Renal pelvis (tissue), 4 donors: ENCODE measurements around the gene ZBTB8OS. TPM values are rescaled to one million over a fixed set of nuclear protein-coding genes. Genes with fewer than 3 reads are reported as not detected.
"Not testable (repeated sequence)": the region's sequence is repeated elsewhere in the genome, so short reads cannot be mapped to it uniquely, and the experiment has no call there.

Experiments
- DNase-seq: peaks from one replicate; pipeline ENCODE4 v3.0.0-alpha.2; 2013
- polyA plus RNA-seq, 3 donors: library from polyadenylated mRNA; unstranded; fragments of 120-200 nt; gene quantifications; one replicate each; pipeline ENCODE4 v1.2.1, GENCODE V29; 2013; ENCODE audit not compliant: insufficient read length in 3 of 3

Gene ZBTB8OS
- polyA plus RNA-seq, 3 donors = 36.1 to 42.6 (median 36.7) TPM

DNA sequence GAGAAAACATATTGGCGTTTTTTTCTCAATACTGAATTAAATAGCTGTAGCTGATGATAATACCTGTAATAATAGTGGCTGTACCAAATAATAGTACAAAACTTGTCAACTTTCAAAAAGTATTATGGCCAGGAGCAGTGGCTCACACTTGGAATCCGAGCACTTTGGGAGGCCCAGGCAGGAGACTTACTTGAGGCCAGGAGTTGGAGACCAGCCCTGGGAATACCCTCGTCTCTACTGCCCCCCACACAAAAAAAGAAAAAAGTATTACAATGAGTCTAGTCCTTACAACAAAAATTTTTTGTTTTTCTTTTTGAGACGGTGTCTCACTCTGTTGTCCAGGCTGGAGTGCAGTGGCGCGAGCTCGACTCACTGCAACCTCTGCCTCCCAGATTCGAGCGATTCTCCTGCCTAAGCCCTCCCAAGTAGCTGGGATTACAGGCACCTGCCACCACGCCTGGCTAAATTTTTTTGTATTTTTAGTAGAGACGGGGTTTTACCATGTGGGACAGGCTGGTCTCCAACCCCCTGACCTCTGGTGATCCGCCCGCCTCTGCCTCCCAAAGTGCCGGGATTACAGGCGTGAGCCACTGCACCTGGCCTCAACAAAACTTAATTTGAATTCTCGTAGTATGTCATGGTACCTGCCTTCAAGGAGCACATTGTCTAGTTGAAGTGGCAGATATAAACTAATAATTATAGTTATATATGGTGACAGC lies 2.1 kb upstream of the ZBTB8OS start:
- no peak for DNase-seq

DNA sequence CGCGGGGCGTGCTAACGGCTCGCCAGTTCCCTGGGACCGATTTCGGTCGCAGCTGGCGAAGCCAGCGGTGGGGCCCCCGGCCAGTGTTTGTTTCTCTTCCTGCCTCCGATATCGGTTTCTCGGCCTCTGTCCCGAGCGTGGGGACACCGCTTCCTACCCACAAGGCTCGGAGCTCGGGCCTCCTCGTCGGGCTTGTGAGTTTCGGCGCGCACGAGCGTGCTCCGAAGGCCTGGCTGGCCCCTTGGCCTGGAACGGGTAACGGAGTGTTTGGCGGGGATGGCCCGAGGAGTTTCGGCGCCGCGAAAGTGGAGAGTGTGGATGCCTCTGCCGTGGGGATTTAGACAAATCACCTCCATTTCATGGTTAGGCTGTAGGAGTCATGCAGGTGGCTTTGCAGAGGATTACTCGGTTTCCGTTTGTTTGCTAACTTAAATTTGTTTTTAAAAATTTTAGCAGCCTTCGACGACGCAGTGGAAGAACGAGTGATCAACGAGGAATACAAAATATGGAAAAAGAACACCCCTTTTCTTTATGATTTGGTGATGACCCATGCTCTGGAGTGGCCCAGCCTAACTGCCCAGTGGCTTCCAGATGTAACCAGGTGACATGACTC lies 1.2 kb upstream of the ZBTB8OS start:
- no peak for DNase-seq

DNA sequence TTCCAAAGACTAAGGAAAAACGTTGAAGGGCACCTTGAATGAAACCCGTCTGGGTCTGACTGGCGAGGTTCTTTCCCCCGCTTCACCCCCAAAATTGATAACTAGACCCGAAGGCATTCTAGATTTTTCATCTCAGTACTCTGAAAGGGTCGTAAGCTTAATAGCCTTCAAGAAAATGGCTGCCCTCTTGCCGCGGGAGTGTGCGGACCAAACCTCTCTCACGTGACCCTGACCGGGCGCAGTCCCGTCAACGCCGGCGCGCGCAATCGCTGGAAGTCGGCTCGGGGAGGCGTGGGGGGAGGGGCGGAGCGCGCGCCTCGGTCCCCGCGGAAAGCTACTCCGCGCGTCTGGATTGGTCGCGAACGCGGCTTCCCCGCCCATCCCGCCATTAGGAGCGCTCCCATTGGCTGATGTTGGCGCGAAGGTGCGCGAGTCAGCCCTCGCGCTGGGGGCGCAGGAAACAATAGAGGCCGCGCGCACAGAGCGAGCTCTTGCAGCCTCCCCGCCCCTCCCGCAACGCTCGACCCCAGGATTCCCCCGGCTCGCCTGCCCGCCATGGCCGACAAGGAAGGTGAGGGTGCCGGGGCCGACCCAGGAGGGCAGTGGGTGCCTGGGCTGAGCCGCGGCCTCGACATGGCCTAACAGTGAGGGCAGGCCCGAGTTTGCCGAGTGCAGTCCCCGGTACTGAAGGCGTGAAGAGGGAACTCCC lies 556 bp upstream of the ZBTB8OS start, which contains the start of gene RBBP4:
RBBP4 (plus strand) TSS at position 457 of the 709 bp plus-strand sequence; CDS start at position 556, 99 bp downstream.
- DNase-seq = peak; percentile 98

DNA sequence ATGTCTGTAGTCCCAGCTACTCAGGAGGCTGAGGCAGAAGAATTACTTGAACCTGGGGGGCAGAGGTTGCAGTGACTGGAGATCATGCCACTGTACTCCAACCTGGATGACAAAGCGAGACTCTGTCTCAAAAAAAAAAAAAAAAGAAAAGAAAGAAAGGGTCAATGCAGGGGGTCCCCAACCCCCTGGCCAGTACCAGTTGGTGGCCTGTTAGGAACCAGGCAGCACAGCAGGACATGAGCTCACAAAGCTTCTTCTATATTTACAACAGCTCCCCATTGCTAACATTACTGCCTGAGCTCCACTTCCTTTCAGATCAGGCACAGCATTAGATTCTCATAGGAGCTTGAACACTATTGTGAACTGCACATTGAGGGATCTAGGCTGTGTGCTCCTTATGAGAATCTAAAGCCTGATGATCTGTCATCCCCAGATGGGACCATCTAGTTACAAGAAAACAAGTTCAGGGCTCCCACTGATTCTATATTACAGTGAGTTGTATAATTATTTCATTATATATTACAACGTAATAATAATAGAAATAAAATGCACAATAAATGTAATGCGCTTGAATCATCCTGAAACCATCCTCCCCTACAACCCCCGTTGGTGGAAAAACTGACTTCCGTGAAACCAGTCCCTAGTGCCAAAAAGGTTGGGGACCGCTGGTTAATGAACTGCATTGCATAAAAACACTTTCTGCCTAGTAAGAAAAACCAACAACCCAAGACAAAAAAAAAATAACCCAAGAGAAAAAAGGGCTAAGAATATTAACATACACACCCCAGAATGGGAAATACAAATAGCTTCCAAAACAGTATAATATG lies 2.8 kb downstream of the ZBTB8OS start:
- DNase-seq = no peak

DNA sequence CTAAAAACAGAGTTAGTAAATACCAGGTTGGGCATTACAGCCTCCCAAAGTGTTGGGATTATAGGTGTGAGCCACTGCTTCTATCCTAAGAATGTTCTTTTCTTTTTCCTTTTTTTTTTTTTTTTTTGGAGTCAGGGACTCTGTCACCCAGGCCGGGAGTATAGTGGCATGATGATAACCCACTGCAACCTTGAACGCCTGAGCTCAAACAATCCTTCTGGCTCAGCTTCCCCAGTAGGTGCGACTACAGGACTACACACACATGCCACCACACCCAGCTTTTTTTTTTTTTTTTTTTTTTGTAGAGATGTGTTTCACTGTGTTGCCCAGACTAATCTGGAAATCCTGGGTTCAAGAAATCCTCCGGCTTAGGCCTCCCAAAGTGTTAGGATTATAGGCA lies 5.9 kb downstream of the ZBTB8OS start:
- no peak for DNase-seq

DNA sequence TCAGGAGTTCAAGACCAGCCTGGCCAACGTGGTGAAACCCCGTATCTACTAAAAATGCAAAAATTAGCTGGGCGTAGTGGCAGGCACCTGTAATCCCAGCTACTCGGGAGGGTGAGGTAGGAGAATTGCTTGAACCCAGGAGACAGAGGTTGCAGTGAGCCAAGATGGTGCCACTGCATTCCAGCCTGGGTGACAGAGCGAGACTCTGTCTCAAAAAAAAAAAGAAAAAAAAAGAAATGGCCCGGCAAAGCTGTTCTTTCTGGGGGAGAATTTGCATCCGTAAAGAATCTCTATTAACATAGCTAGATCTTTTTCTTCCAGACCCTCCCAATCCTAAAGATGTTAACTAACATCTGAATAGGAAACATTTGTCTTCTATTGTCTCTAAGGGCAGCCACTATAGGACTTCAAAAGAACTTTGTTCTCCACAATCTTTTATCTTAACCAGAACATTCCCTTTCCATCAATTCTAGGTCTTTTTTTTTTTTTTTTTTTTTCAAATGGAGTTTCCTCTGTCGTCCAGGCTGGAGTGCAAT lies 8.0 kb downstream of the ZBTB8OS start:
- DNase-seq = not testable (repeated sequence)

DNA sequence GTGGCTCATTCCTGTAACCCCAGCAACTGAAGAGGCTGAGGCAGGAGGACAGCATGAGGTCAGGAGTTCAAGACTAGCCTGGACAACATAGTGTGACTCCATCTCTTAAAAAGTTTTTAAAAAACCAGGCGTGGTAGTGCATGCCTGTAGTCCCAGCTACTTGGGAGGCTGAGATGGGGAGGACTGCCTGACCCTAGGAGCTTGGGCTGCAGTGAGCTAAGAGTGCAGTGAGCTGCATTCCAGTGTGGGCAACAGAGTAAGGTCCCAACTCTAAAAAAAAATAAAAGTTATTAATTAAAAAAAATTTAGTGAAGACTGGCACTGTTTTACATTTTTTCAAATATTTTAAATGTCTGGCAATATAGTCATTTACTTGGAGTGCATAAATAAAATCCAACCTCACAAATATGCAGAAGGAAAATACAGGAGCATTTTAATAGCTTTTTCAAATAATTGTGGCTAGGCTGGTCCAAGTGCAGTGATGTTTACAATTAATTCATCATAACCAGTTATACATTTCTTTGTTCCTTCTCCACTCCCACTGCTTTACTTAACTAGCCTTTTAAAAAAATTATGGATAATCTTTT lies 10.8 kb downstream of the ZBTB8OS start:
- no peak for DNase-seq

DNA sequence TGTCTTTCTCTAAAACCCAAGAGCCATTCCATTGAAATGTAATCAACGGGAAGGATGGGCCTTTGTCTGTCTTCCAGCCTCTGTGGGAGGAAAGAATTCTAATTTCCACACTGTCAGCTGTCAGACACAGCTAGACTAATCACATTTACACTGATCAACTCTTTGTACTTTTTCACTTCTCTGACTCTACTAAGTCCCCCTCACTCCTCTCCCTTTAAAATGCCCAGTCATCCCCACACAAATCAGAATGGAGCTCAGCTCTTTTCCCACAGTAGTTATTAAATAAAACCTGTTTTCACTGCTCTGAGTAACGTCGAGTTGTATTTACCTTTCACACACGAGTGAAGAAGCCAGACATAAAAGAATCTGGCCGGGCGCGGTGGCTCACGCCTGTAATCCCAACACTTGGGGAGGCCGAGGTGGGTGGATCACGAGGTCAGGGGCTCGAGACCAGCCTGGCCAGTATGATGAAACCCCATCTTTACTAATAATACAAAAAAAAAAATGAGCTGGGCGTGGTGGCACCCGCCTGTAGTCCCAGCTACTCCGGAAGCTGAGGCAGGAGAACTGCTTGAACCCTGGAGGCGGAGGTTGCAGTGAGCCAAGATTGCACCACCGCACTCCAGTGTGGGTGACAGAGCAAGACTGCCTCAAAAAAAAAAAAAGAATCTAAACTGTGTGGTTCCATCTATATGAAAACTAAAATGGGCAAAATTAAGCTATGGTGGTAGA lies 13.3 kb downstream of the ZBTB8OS start:
- no peak for DNase-seq

DNA sequence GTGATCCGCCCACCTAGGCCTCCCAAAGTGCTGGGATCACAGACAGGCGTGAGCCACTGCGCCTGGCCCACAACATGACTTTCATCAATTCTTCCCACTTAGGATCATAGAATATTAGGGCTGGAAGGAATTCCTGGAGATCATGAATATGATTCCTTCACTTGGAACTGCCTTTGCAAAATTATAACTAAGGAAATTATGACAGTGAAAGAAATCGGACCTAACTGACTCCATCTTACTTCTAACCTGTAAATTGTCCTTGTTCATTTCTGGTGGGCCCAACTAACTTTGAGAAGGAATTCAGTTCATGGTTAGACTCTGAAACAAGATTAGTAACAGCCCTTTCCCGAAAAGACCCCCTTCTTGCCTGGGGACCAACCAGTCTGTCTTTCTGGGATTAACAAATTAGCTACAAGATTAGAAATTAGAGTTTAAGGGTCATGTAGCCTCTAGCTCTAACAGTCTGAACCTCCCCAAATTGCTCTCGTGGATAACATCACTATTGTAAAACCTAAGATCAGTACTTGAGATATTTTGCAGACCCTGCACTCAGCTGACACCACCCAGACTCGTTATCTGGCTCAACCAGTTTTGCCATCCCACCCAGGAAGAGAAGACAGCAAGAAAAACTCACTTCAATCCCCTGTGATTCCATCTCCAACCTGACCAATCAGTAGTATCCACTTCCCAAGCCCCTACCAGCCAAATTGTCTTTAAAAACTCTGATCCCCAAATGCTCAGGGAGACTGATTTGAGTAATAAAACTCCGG lies 14.7 kb downstream of the ZBTB8OS start:
- no peak for DNase-seq

DNA sequence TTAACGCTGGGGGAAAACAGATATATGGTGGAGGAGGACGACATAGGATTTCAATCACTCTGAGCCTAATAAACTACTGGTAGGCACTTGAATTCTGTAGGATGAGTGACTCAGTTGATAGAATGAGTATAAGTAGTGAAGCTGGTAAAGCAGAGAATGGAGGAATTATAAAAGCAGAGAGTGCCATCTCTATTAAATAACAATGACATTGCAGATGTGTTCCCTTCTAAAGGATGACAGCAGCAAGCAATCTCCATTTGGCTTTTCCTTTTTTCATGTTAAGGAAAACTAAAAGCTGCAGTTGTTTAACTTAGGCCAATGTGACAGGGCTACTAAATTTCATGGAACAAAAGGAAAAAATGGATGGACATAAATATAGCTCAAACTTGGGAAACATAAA lies 17.5 kb downstream of the ZBTB8OS start:
- DNase-seq = no peak

DNA sequence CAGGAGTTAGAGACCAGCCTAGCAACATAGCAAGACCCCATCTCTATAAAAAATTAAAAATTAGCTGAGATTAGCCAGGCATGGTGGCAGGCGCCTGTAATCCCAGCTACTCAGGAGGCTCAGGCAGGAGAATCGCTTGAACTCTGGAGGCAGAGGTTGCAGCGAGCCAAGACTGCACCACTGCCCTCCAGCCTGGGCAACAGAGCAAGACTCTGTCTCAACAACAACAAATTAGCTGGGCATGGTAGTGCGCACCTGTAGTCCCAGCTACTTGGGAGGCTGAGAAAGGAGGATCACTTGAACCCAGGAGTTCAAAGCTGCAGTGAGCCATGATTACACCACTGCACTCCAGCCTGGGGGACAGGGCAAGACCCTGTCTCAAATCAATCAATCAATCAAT lies 20.2 kb downstream of the ZBTB8OS start:
- not testable (repeated sequence) for DNase-seq

DNA sequence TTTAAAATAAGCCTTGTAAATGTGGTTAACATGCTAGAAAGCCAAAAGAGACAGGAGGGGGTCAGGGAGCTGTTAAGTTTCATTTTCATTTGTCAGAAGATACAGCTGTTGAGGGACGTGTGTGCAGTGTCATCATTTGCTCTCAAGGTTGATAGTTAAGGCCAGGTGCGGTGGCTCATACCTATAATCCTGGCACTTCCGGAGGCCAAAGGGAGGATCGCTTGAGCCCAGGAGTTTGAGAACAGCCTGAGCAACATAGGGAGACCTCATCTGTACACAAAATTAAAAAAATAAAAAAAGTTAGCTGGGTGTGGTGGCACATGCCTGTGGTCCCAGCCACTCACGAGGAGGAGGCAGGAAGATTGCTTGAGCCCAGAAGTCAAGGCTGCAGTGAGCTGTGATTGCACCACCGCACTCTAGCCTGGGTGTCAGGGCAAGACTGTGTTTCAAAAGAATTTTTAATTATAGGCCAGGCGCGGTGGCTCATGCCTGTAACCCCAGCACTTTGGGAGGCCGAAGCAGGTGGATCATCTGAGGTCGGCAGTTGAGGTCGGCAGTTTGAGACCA lies 22.7 kb downstream of the ZBTB8OS start:
- no peak for DNase-seq

DNA sequence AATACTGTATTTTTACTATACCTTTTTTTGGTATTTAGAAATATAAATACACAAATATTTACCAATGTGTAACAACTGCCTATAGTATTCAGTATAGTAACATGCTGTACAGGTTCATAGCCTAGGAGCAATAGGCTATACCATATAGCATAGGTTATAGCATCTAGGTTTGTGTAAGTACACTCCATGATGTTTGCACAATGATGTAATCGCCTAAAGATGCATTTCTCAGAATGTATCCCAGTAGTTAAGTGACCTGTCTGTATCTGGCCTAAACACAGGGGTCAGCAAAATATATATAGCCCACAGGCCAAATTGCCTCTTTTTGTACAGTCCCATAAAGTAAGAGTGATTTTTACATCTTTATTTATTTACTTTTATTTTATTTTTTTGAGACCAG lies 24.2 kb downstream of the ZBTB8OS start:
- no peak for DNase-seq

DNA sequence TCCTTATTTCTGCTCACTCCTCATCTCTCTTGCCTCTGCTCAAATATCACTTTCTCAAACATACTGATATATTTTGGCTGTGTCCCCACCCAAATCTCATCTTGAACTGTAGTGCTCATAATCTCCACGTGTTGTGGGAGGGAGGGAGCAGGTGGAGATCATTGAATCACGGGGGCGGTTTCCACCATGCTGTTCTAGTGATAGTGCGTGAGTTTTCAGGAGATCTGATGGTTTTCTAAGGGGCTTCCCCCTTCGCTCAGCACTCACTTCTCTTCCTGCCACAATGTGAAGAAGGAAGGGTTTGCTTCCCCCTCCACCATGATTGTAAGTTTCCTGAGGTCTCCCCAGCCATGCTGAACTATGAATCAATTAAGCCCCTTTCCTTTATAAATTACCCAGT lies 26.6 kb downstream of the ZBTB8OS start:
- no peak for DNase-seq

DNA sequence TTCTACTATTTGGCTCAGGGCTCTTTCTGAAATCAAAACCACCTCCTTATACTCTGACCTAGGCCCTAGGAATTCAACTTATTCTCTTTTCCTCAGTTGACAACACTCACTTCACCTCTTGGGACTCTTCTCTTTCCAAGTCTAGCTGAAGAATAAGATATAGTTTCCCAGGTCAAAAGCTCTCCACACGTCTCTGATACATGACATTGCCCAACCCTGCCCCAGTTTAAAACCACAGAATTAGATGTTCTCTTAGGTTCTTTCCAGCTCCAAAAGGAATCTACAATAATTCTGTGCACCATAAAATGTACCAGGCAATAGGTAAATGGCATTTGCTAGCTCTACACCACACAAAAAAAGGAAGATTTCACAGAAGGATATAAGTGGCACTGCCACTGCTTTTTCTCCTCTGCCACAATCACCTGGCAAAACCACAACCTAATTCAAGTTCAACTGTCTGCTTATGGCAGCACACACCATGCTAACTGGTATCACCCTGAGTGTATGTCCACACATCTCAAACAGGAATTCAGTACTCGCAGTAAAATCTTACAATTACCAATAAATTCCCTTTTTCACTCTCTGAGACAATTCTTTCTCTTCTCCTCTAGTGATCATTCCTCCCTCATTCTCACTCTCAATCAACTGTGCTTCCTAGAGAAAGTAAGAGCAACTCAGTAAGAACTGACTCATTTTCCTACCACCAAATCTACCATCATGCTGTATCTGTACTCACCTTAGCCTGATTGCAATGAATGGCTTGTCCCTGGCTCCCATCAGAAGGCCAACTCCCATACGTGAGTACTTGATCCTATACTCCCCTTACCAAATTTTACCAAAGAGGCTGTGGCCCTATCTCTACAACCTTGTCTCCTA lies 27.3 kb downstream of the ZBTB8OS start:
- DNase-seq = no peak

DNA sequence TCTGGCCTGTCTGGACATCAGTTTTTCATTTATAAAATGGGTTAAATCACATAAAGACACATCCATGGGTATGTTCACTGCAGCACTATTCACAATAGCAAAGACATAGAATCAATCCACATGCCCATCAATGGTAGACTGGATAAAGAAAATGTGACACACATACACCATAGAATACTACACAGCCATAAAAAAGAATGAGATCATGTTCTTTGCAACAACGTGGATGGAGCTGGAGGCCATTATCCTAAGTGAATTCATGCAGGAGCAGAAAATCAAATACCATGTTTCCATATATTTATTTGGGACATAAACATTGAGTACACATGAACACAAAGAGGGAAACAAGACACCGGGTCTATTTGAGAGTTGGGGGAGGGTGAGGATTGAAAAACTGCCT lies 28.1 kb downstream of the ZBTB8OS start:
- no peak for DNase-seq

DNA sequence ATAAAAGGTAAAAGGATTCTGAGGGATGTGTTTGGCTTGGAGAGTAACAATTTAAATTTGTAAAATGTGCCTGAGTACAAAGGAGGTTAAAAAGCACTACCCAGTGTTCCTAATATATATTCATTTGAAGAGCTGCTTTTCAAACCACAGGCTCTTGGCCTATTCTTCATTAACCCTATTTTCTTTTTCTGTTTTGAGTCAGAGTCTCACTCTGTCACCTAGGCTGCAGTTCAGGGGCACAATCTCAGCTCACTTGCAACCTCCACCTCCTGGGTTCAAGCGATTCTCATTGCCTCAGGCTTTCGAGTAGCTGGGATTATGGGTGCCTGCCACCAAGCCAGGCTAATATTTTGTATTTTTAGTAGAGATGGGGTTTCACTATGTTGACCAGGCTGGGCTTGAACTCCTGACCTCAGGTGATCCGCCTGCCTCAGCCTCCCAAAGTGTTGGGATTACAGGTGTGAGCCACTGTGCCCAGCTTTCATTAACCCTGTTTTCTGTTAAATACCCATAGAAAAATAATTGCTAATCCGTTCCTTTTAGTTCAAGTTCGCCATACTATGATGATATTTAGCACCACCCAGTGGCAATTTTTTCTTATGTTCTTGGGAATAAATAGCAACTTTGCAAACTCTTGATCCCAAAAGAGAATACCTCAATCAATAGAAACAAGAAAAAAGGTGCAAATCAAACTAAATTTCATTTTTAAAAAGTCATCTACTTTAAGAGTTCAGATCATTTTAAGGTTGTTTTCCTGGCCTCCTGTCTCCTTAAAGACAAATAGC lies 30.5 kb downstream of the ZBTB8OS start:
- DNase-seq = peak; percentile 7
